Large intestine (tissue), 3 donors: ENCODE results near the gene SERP2. TPM values are rescaled to one million over a fixed set of nuclear protein-coding genes. Genes with fewer than 3 reads are reported as not detected.

ENCODE experiments used
- DNase-seq, 2 donors: peaks; one replicate each; pipeline versions ENCODE4 v3.0.0 to v3.0.0-alpha.2; 2013
- H3K27ac ChIP-seq: one replicate; pipeline ENCODE4 v1.5.1; 2013; ENCODE audit warnings: low read length
- H3K27me3 ChIP-seq: 2 replicates; pipeline ENCODE4 v1.6.1; 2013; ENCODE audit warnings: low read length; ENCODE audit not compliant: control insufficient read depth, insufficient read depth
- H3K36me3 ChIP-seq: 2 replicates; pipeline ENCODE4 v1.6.1; 2013; ENCODE audit warnings: low read length; ENCODE audit not compliant: control insufficient read depth, insufficient read depth
- H3K4me1 ChIP-seq: one replicate; pipeline ENCODE4 v1.6.1; 2013; ENCODE audit warnings: low read length; ENCODE audit not compliant: control insufficient read depth, insufficient read depth
- H3K4me3 ChIP-seq: one replicate; pipeline ENCODE4 v1.5.1; 2013; ENCODE audit warnings: low read length
- H3K9me3 ChIP-seq: one replicate; pipeline ENCODE4 v1.6.1; 2013; ENCODE audit warnings: mild to moderate bottlenecking, low read depth, low read length, moderate library complexity; ENCODE audit not compliant: control insufficient read depth
- WGBS: methylation state at CpG from one replicate; pipeline ENCODE4 v1.1.5; 2013; ENCODE audit warnings: low lambda C conversion rate; ENCODE audit not compliant: insufficient coverage; 5-methylcytosine and 5-hydroxymethylcytosine counted together
- polyA plus RNA-seq: library from polyadenylated mRNA; unstranded; fragments of 120-200 nt; gene quantifications from one replicate; pipeline ENCODE4 v1.2.1, GENCODE V29; 2013

Gene SERP2
- polyA plus RNA-seq, 1 donor, result 7.6 TPM

GRCh38 chr13:44354884-44355283 is 18.7 kb upstream of the SERP2 start:
- WGBS, result no CpG with 5 or more reads among the region's 3 CpGs
- peaks cover 13% of the 10 kb centered on the region for H3K4me1 ChIP-seq
- no peak overlapping the region for H3K4me3 ChIP-seq
- peaks cover 2% of the 10 kb centered on the region for H3K9me3 ChIP-seq
- H3K36me3 ChIP-seq, result no peaks in the 10 kb centered on the region
- H3K27me3 ChIP-seq, result no peaks in the 10 kb centered on the region
- DNase-seq, result no peak
- no peak overlapping the region for H3K27ac ChIP-seq

- Histone ChIP-seq H3K9me3 (peaks cover 2% of the 10 kb centered on the region), H3K4me3 (no peak overlapping the region), H3K36me3 (no peaks in the 10 kb centered on the region), H3K27ac (no peak overlapping the region), H3K27me3 (no peaks in the 10 kb centered on the region), H3K4me1 (peaks cover 13% of the 10 kb centered on the region)
- no peak for DNase-seq
- 86% methylated on average over 2 of the region's 3 CpGs for WGBS
Measured at GRCh38 chr13:44355621-44356020, 18.0 kb upstream of the SERP2 start.

GRCh38 chr13:44359983-44360375 is 13.6 kb upstream of the SERP2 start:
- Histone ChIP-seq H3K9me3 (peaks cover 2% of the 10 kb centered on the region), H3K4me1 (peaks cover 30% of the 10 kb centered on the region), H3K27ac (no peak overlapping the region), H3K4me3 (no peak overlapping the region), H3K36me3 (no peaks in the 10 kb centered on the region), H3K27me3 (no peaks in the 10 kb centered on the region)
- 100% methylated on average over 1 of the region's 1 CpG for WGBS
- DNase-seq, result no peak

GRCh38 chr13:44362394-44363040 is 11.1 kb upstream of the SERP2 start:
- Histone ChIP-seq H3K4me1 (peaks cover 36% of the 10 kb centered on the region), H3K36me3 (no peaks in the 10 kb centered on the region), H3K4me3 (no peak overlapping the region), H3K27ac (no peak overlapping the region), H3K27me3 (no peaks in the 10 kb centered on the region), H3K9me3 (peaks cover 2% of the 10 kb centered on the region)
- DNase-seq, result no peak
- WGBS, result 81% methylated on average over 6 of the region's 11 CpGs

- H3K9me3 ChIP-seq, result no peaks in the 10 kb centered on the region
- WGBS, result 6% methylated on average over 2 of the region's 11 CpGs
- H3K27me3 ChIP-seq, result no peaks in the 10 kb centered on the region
- peaks cover 42% of the 10 kb centered on the region for H3K4me1 ChIP-seq
- no peak overlapping the region for H3K4me3 ChIP-seq
- no peaks in the 10 kb centered on the region for H3K36me3 ChIP-seq
- DNase-seq, result peak in 1 of 2 donors; percentile 42
- H3K27ac ChIP-seq, result no peak overlapping the region
Measured at GRCh38 chr13:44363631-44364344, 9.8 kb upstream of the SERP2 start.

- Histone ChIP-seq H3K4me1 (peaks cover 38% of the 10 kb centered on the region), H3K4me3 (no peak overlapping the region), H3K27me3 (no peaks in the 10 kb centered on the region), H3K36me3 (no peaks in the 10 kb centered on the region), H3K9me3 (no peaks in the 10 kb centered on the region), H3K27ac (no peak overlapping the region)
- no CpG with 5 or more reads among the region's 6 CpGs for WGBS
- peak in 1 of 2 donors; percentile 54 for DNase-seq
Measured at GRCh38 chr13:44364345-44365000, 9.2 kb upstream of the SERP2 start.

GRCh38 chr13:44365008-44365407 is 8.6 kb upstream of the SERP2 start:
- Histone ChIP-seq H3K36me3 (no peaks in the 10 kb centered on the region), H3K4me1 (peaks cover 40% of the 10 kb centered on the region), H3K4me3 (no peak overlapping the region), H3K27me3 (no peaks in the 10 kb centered on the region), H3K9me3 (no peaks in the 10 kb centered on the region), H3K27ac (no peak overlapping the region)
- 100% methylated on average over 1 of the region's 3 CpGs for WGBS
- no peak for DNase-seq

GRCh38 chr13:44365899-44366298 is 7.7 kb upstream of the SERP2 start:
- H3K4me1 ChIP-seq, result peaks cover 48% of the 10 kb centered on the region
- no CpG with 5 or more reads among the region's 3 CpGs for WGBS

GRCh38 chr13:44368062-44368591 is 5.5 kb upstream of the SERP2 start:
- no CpG with 5 or more reads among the region's 6 CpGs for WGBS
- no peaks in the 10 kb centered on the region for H3K27me3 ChIP-seq
- peaks cover 50% of the 10 kb centered on the region for H3K4me1 ChIP-seq
- H3K4me3 ChIP-seq, result no peak overlapping the region
- H3K9me3 ChIP-seq, result no peaks in the 10 kb centered on the region
- peak; percentile 76 to 93 for DNase-seq
- H3K27ac ChIP-seq, result peak overlapping the region; percentile 68
- H3K36me3 ChIP-seq, result no peaks in the 10 kb centered on the region

More at GRCh38 chr13:44365899-44366298, 7.7 kb upstream of the SERP2 start:
- H3K27ac ChIP-seq, result no peak overlapping the region
- no peak for DNase-seq
- H3K27me3 ChIP-seq, result no peaks in the 10 kb centered on the region
- H3K36me3 ChIP-seq, result no peaks in the 10 kb centered on the region
- no peaks in the 10 kb centered on the region for H3K9me3 ChIP-seq
- H3K4me3 ChIP-seq, result no peak overlapping the region

GRCh38 chr13:44368599-44369368 is 4.8 kb upstream of the SERP2 start:
- peaks cover 47% of the 10 kb centered on the region for H3K4me1 ChIP-seq
- no peak overlapping the region for H3K4me3 ChIP-seq
- H3K27ac ChIP-seq, result peak overlapping the region; percentile 68
- no peaks in the 10 kb centered on the region for H3K36me3 ChIP-seq
- no peaks in the 10 kb centered on the region for H3K27me3 ChIP-seq
- WGBS, result no CpG with 5 or more reads among the region's 5 CpGs
- peak; percentile 46 to 86 for DNase-seq
- H3K9me3 ChIP-seq, result no peaks in the 10 kb centered on the region
